GM19043 (cell line): ENCODE data around the gene SART3.
"Not testable (repeated sequence)": the region's sequence is repeated elsewhere in the genome, so short reads cannot be mapped to it uniquely, and the experiment has no call there.

ENCODE experiments used
- ATAC-seq: cut with Tn5 transposase; IDR thresholded peaks from one replicate; pipeline ENCODE4 v1.9.1; 2021; ENCODE audit warnings: low read depth; ENCODE audit not compliant: unreplicated experiment

SART3 gene

GRCh38 chr12:108582509-108582908 is 21.5 kb upstream of the SART3 start:
- no peak for ATAC-seq

DNA sequence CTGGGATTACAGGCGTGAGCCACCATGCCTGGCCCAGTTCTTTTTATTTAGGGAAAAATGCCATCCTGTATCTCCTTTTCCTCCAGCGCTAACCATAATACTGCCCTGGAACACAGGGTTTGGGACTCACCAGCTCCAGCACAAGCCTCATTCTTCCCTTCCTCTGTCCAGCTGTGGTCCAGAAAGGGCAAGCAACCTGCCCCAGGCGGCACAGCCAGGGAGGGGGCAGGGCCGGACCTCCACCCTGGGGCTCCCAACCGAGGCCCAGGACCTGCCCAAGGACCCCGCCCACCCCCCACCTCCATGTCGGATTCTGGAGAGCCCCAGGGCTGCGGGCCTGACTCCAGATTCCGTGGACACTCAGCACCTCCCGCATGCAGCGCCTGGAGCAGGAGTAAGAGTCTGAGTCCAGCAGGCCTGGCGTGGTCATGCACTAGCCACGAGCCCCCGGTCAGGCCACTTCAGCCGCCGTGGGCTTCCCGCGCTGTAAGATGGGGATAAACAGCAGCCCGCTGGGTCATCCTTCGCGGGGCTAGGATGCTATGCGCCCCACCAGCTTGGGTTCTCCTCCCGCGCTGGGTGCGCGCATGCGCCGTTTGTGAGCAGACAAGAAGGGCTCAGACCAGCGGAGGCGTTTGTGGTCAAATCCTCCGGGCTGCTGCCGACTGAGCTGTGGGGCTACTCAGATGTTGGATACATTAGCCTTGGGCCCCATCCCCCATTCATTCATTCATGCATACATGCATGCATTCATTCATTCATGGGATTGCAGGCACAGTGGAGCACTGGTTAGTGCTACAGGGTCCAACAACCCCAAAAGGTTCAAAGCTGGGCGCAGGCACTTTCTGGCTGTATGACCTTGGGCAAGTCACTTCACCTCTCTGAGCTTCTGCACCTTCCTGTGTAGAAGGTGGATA is 20.6 kb upstream of the SART3 start:
- no peak for ATAC-seq

DNA sequence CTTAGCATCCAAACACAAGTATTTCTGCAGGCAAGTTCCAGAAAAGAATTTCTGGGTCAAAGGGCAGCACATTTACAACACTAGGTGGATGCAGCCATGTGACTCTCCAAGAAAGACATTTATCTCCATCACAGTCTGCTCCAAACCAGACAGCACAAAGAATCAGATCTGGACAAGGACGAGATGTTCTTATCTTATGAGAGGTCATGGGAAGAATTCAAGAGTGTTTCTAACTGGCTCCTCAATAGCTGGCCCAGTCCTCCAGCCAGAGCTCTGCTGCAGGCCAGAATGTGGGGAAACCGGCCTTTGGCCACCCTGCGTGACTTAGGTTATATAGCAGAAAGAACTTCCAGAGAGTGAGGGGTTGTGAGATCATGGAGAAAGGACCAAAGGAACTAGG is 19.6 kb upstream of the SART3 start:
- ATAC-seq = no peak

GRCh38 chr12:108578813-108579212 is 17.8 kb upstream of the SART3 start:
- no peak for ATAC-seq

DNA sequence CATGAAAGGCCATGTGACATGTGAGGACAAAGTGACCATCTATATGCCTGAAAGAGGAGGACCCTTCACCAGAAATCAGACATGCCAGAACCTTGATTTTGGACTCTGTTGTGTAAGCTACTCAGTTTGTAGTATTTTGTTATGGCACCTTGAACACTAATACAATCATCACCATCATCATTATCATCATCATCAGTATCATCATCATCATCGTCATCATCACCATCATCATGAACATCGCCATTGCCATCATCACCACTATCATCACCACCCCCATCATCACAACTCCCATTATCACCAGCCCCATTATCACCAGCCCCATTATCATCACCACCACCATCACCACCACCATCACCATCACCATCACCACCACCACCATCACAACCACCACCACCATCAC is 17.3 kb upstream of the SART3 start:
- ATAC-seq = no peak

- no peak for ATAC-seq
Measured at GRCh38 chr12:108577458-108577857, 16.5 kb upstream of the SART3 start.

DNA sequence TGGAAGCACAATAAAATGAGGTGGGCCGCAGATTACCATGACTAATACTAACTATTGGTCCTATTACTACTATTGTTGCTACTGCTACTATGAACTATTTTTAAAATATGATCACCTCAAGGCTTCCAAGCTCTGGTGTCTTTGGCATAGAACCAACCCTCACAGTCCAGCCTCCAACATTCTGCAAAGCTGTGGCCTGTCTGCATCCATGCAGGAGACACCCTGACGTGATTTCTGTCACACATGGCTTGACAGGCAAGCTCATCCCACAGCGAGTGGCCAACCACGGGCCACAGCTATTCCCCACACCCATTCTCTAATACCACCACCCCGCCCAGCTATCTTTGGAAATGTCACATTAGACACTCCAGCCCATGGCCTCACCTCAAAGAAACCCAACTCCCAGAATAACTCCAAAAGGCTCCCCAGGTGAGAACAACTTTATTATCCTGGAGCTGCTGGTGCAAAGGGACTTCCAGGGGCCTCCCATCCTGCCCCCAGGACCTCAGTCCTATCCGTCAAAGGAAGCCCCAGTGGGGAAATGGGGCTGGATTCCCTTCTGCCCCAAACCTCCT is 15.8 kb upstream of the SART3 start:
- ATAC-seq = no peak

- ATAC-seq = no peak
Measured at GRCh38 chr12:108575199-108575912, 14.4 kb upstream of the SART3 start.

DNA sequence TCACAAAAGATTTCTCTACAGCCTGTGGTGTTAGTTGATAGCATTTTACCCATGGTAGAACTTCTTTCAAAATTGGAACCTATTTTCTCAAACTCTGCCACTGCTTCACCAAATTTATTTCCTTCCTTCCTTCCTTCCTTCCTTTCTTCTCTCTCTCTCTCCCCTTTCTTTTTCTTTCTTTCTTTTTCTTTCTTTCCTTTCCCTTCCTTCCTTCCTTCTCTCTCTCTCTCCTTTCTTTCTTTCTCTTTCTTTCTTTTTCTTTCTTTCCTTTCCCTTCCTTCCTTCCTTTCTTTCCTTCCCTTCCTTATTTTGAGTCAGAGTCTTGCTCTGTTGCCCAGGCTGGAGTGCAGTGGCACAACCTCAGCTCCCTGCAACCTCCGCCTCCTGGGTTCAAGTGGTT is 13.3 kb upstream of the SART3 start:
- not testable (repeated sequence) for ATAC-seq

DNA sequence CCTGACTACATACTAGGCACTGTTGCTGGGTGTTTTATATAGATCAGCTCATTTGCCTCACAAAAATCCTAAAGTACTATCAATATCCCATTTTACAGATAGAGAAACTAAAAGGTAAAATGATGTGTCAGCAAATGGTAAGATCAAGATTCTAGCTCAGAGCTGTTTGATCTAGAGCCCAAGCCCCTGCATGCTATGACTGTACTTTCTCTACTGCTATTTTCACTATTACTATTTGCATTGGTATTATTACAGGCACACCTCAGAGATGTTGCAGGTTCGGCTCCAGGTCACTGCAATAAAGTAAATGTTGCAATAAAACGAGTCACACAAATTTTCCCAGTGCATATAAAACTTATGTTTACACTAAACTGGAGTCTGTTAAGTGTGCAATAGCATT is 12.3 kb upstream of the SART3 start:
- ATAC-seq = no peak

- no peak for ATAC-seq
Measured at GRCh38 chr12:108572166-108572790, 11.3 kb upstream of the SART3 start.

- ATAC-seq = no peak
Measured at GRCh38 chr12:108571609-108572165, 10.7 kb upstream of the SART3 start.

GRCh38 chr12:108570743-108571608 is 10.0 kb upstream of the SART3 start:
- ATAC-seq = no peak

GRCh38 chr12:108568338-108569154 is 7.6 kb upstream of the SART3 start:
- ATAC-seq = peak; percentile 85

GRCh38 chr12:108567406-108568337 is 6.7 kb upstream of the SART3 start:
- ATAC-seq = no peak

GRCh38 chr12:108566452-108566851 is 5.5 kb upstream of the SART3 start:
- no peak for ATAC-seq

DNA sequence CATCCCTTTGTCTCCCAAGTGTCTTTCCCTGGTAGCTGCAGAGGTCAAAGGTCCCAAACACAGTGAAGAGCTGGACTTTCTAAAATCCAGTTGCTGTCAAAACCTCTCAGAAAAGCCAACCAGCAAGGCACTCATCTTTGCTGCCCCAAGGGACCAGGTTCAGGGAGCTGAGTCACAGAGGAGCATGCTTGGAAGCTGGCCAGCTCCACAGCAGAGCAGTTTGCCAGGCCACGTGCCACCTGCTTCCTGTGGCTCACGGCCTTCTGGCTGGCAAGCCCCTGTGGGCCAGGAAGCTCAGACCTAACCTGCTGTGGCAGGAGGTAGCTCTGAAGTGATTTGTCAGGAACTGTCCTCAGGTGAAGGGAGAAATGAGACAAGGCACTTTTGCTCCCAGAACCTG is 5.0 kb upstream of the SART3 start:
- no peak for ATAC-seq

- ATAC-seq = no peak
Measured at GRCh38 chr12:108565146-108565545, 4.2 kb upstream of the SART3 start.
